HepG2 (cell line): ENCODE measurements around the gene LMNA. TPM values are rescaled to one million over a fixed set of nuclear protein-coding genes. Genes with fewer than 3 reads are reported as not detected.

Experiments
- ZNF274 ChIP-seq: sonication (generic); formaldehyde crosslinking; IDR thresholded peaks from 2 replicates; pipeline ENCODE4 v1.5.1; 2020; ENCODE audit warnings: mild to moderate bottlenecking, missing genetic modification reagents
- ZNF710 ChIP-seq: sonication (generic); formaldehyde crosslinking; IDR thresholded peaks from 2 replicates; pipeline ENCODE4 v1.5.0; 2020; ENCODE audit warnings: mild to moderate bottlenecking, missing genetic modification reagents, borderline replicate concordance
- polyA plus RNA-seq, 8 experiments: library from polyadenylated mRNA; depleted of rRNA in 3 of 8; stranded (reverse) in 7 of 8; unstranded in 1 of 8; fragments of >200 nt; fragmentation: Illumina TruSeq in 4 of 8; extraction: Trizol in 4 of 8; gene quantifications; 2 replicates each; pipeline versions ENCODE4 v1.2.1 to v1.2.3, GENCODE V29; 2011 to 2016; ENCODE audit warnings: low read depth in 4 of 8, missing spikeins in 1 of 8, mixed read lengths in 1 of 8; ENCODE audit not compliant: insufficient read depth in 1 of 8
- total RNA-seq, 5 experiments: library from RNA; depleted of rRNA; stranded (reverse); fragments of >200 nt; fragmentation: Illumina TruSeq; extraction: Trizol; gene quantifications; 2 replicates each; pipeline ENCODE4 v1.2.3, GENCODE V29; 2016; ENCODE audit warnings: low read depth in 1 of 5
- TF ChIP-seq, protein P1 (sequence below), 2 experiments: sonication (generic) in 1 of 2; formaldehyde crosslinking in 1 of 2; IDR thresholded peaks; 2 replicates each; pipeline versions ENCODE4 v1.4.0 to v1.6.1; 2016 to 2020; ENCODE audit warnings: borderline replicate concordance in 1 of 2, low read depth in 1 of 2, mild to moderate bottlenecking in 1 of 2, missing genetic modification reagents in 1 of 2

Gene LMNA
- total and polyA plus RNA-seq, 2 of the 13 experiments (the other 11 are each of a cell fraction or from before 2014, with no cell fraction given) = 107 to 225 TPM

- TF ChIP-seq ZNF274 (CRISPR knock-in tag) (0 out of 2 replicates have a peak, but pooled peaks have one; percentile 42), ZNF710 (0 out of 2 replicates have a peak, but pooled peaks have one; percentile 22)
- TF ChIP-seq, protein P1, sequence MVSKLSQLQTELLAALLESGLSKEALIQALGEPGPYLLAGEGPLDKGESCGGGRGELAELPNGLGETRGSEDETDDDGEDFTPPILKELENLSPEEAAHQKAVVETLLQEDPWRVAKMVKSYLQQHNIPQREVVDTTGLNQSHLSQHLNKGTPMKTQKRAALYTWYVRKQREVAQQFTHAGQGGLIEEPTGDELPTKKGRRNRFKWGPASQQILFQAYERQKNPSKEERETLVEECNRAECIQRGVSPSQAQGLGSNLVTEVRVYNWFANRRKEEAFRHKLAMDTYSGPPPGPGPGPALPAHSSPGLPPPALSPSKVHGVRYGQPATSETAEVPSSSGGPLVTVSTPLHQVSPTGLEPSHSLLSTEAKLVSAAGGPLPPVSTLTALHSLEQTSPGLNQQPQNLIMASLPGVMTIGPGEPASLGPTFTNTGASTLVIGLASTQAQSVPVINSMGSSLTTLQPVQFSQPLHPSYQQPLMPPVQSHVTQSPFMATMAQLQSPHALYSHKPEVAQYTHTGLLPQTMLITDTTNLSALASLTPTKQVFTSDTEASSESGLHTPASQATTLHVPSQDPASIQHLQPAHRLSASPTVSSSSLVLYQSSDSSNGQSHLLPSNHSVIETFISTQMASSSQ (IDR thresholded peaks at IDR 0.05; ENCODE audit: low read depth) = no peak
- TF ChIP-seq, protein P1 (CRISPR knock-in tag; IDR thresholded peaks at IDR 0.05; ENCODE audit: borderline replicate concordance) = peak; percentile 55; the same call in 1 of the 2 replicates
Measured at GRCh38 chr1:156115514-156116374, 1.2 kb downstream of the LMNA start (continued).
